Fibroblast of the aortic adventitia (primary cell): ENCODE data around the gene CGB5. TPM values are rescaled to one million over a fixed set of nuclear protein-coding genes. Genes with fewer than 3 reads are reported as not detected.
A peak's percentile ranks its signal among the peaks of the same experiment; 100 is the strongest.

Experiments used
- DNase-seq: peaks from one replicate; pipeline ENCODE4 v3.0.0-alpha.2; 2010; ENCODE audit warnings: low read depth
- H3K4me3 ChIP-seq: 2 replicates; pipeline ENCODE4 v1.5.1; 2011; ENCODE audit warnings: low read depth, mild to moderate bottlenecking, control low read depth, low read length, moderate library complexity
- total RNA-seq: library from RNA; depleted of rRNA; stranded (reverse); fragments of >200 nt; gene quantifications from 2 replicates; pipeline ENCODE4 v1.2.3, GENCODE V29; 2012; ENCODE audit warnings: low replicate concordance
- TF ChIP-seq, protein P1 (sequence below): IDR thresholded peaks from 2 replicates; pipeline ENCODE4 v1.5.1; 2011; ENCODE audit warnings: mild to moderate bottlenecking, low read length, control low read depth, inconsistent platforms; ENCODE audit not compliant: insufficient read depth

CGB5 gene
- total RNA-seq, 1 donor = not detected

DNA sequence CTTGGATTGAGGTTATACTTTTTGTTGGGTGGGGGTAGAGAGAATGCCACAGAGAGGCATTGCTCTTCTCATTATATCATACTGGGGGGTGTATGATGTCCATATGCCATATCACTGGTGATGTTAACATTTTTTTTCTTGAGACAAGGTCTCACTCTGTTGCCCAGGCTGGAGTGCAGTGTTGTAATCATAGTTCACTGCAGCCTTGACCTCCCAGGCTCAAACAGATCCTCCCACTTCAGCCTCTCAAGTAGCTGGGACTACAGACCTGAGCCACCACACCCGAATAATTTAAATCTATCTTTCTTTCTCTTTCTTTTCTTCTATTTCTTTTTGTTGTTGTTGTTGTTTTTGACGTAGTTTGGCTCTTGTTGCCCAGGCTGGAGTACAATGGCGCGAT is 36.7 kb downstream of the CGB5 start:
- no peak overlapping the region for H3K4me3 ChIP-seq
- no peak for DNase-seq
- TF ChIP-seq, protein P1, sequence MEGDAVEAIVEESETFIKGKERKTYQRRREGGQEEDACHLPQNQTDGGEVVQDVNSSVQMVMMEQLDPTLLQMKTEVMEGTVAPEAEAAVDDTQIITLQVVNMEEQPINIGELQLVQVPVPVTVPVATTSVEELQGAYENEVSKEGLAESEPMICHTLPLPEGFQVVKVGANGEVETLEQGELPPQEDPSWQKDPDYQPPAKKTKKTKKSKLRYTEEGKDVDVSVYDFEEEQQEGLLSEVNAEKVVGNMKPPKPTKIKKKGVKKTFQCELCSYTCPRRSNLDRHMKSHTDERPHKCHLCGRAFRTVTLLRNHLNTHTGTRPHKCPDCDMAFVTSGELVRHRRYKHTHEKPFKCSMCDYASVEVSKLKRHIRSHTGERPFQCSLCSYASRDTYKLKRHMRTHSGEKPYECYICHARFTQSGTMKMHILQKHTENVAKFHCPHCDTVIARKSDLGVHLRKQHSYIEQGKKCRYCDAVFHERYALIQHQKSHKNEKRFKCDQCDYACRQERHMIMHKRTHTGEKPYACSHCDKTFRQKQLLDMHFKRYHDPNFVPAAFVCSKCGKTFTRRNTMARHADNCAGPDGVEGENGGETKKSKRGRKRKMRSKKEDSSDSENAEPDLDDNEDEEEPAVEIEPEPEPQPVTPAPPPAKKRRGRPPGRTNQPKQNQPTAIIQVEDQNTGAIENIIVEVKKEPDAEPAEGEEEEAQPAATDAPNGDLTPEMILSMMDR = no peak

DNA sequence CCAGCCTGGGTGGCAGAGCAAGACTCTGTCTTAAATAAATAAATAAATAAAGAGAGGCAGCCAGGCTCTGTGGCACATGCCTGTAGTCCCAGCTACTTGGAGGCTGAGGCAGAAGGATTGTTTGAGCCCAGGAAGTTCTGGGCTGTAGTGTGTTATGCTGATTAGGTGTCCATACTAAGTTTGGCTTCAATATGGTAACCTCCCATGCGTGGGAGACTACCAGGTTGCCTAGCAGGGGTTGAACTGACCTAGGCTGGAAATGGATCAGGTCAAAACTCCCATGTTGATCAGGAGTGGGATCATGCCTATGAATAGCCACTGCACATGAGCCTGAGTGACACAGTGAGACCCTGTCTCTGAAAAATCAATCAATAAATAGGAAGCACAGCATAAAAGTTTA is 37.6 kb downstream of the CGB5 start:
- TF ChIP-seq, protein P1 = no peak
- no peak for DNase-seq
- no peak overlapping the region for H3K4me3 ChIP-seq

DNA sequence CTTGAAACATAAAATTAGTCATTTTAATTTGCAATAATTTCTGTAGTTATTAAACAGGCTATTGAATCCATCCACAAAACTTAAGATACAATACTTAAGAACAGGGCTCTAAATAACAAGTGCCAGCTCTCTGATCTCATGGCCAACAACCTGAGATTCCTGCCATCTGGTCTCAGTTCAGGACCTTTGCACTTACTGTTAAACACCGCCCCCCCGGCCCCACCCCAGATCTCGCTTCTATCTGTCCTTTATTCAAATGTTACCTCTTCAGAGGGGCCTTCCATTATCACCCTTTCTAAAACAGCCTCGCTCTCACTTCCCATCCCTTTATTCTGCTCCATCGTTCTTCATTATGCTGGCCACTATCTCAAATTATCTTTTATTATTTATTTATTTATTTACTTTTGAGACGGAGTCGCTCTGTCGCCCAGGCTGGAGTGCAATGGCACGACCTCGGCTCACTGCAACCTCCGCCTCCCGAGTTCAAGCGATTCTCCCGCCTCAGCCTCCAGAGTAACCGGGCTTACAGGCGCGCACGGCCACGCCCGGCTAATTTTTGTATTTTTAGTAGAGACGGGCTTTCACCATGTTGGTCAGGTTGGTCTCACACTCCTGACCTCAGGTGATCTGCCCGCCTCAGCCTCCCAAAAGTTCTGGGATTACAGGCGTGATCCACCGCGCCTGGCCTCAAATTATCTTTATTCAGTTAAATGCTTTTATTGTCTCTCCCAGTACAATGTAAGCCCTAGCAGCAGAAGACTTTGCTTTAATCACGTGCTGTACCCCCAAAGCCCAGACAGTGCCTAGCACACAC is 40.8 kb downstream of the CGB5 start:
- TF ChIP-seq, protein P1 = no peak
- H3K4me3 ChIP-seq = peak overlapping the region; percentile 65
- DNase-seq = no peak

DNA sequence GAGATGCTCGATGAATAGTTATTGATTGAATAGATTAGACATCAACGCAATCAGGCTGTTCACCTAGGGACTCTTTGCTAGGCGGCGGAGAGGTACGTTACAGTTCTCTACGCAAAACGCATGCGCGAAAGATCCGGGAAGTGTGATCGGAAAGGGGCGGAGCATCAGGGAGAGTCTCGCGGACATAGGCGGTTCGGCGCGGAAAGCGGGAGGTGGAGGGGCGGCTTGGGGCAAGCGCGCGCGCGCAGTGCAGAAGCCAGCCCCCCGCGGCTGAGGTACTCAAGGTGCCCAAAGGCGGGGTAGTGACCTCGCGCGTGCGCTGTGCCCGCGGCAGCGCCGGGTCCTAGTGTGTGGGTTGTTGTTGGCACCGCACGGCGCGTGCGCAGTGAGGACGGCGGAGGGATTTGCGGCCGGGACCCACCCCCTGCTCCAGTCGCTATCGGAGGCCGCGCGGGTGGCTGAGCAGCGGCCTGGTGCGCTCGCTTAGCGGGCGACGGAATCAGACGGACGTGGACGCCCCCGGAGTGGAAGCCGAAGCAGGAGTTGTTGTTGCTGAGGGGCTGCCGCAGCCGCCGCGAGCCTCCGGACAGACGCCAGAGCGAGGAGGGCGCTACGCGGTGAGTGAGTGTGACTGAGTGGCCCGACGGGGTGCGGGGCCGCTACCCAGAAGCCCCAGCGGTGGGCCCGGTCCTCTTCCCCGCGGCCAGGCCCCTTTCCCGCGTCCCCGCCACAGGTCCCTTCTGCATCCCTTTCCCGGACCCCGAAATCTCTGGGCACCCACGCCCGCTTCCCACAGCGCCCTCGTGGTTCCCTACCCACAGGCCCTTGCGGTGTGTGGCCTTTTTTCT is 41.6 kb downstream of the CGB5 start, which contains the start of gene SNRNP70:
Gene SNRNP70 (plus strand): TSS at position 432 of the 848 bp plus-strand sequence. CDS start 964 bp downstream, outside the sequence.
- DNase-seq = peak; percentile 99
- TF ChIP-seq, protein P1 = no peak
- H3K4me3 ChIP-seq = peak within 1 kb of the TSS; percentile 96

DNA sequence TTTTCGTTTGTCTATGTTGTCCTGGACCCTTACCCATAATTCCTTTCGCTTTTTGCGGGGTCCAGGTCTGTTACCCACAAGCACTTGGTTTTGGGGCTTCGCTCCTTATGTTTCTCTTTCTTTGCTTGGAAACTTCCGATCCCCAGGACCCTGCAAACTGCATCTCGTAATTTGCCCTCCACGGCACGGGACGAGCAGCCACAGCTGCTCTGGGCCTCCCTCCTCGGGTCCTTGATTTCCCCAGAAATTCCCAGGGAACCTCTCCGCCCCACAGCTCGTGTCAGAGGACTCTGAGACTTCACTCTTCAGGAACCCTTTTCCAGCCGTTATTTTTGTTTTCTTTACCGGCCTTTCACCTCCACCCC is 42.2 kb downstream of the CGB5 start:
- peak overlapping the region; percentile 96 for H3K4me3 ChIP-seq

DNA sequence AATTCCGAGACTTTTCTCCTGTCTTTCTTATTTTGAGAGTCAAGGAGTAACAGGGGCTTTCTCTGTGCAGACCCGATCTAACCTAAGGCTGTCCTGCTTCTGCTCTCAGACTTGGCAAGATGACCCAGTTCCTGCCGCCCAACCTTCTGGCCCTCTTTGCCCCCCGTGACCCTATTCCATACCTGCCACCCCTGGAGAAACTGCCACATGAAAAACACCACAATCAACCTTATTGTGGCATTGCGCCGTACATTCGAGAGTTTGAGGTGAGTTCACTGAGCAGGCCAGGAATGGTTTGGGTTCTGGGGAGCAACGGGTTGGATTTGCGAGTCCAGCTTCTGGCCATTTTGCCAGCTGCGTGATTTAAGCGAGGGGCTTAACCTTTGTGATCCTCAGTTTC is 42.6 kb downstream of the CGB5 start:
- DNase-seq = no peak
- TF ChIP-seq, protein P1 = no peak
- H3K4me3 ChIP-seq = peak overlapping the region; percentile 96

More for the DNA sequence above, 42.2 kb downstream of the CGB5 start:
- TF ChIP-seq, protein P1 = no peak
- no peak for DNase-seq
